ENCODE results near the gene ACP7. TPM values are rescaled to one million over a fixed set of nuclear protein-coding genes. Genes with fewer than 3 reads are reported as not detected.
"Not testable (repeated sequence)": the region's sequence is repeated elsewhere in the genome, so short reads cannot be mapped to it uniquely, and the experiment has no call there.

Gene ACP7
- total RNA-seq, 4 donors from 2014 or later: not detected

DNA sequence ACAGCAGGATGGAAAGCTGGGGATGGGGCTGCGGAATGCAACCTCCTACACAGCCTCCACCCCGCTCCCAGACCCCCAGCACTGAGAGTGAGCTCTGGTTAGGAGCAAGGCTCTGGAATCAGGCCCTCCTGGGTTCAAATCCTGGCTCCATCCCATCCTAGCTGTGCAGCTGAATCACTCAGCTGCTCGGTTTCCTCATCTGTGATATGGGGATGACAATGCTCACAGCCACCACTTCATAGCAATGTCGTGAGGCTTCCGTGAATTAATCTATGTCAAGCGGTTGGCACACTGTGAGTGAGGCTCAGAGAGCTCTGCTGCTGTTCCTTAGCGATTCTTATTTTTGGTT is 538 bp downstream of the ACP7 start:
- H3K9me3 ChIP-seq: no peaks in the 10 kb centered on the region
- peaks cover 0 to 21% of the 10 kb centered on the region in 2 donors for H3K27me3 ChIP-seq
- TF ChIP-seq POLR2A (IDR thresholded peaks at IDR 0.05): no peak
- TF ChIP-seq, protein P1, sequence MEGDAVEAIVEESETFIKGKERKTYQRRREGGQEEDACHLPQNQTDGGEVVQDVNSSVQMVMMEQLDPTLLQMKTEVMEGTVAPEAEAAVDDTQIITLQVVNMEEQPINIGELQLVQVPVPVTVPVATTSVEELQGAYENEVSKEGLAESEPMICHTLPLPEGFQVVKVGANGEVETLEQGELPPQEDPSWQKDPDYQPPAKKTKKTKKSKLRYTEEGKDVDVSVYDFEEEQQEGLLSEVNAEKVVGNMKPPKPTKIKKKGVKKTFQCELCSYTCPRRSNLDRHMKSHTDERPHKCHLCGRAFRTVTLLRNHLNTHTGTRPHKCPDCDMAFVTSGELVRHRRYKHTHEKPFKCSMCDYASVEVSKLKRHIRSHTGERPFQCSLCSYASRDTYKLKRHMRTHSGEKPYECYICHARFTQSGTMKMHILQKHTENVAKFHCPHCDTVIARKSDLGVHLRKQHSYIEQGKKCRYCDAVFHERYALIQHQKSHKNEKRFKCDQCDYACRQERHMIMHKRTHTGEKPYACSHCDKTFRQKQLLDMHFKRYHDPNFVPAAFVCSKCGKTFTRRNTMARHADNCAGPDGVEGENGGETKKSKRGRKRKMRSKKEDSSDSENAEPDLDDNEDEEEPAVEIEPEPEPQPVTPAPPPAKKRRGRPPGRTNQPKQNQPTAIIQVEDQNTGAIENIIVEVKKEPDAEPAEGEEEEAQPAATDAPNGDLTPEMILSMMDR (IDR thresholded peaks at IDR 0.05): no peak
- no peaks in the 10 kb centered on the region for H3K36me3 ChIP-seq
- no peak for DNase-seq
- peaks cover 0 to 10% (median 2%) of the 10 kb centered on the region in 4 donors for H3K4me1 ChIP-seq
- no peak overlapping the region for H3K27ac ChIP-seq
- H3K4me3 ChIP-seq: no peak overlapping the region

DNA sequence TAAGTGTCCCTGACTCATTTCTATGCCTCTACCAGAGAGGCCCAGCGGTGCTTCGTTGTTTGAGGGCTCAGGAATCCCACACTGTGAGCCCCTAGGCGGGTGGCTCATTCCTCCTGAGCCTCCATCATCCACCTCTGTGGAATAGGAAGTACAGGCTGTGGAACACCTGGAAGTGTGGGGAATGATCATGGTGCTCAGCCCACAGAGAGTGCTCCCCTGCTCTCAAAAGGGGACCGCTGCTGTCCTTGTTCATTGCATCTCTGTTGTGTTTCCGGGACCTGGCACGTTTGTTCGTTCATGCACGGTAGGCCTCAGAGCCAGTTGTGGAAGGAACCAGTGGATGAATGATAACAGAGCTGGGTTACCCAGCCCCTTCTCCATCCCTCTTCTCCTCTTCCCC is 1.2 kb downstream of the ACP7 start:
- Histone ChIP-seq H3K36me3 (no peaks in the 10 kb centered on the region), H3K27ac (no peak overlapping the region), H3K9me3 (no peaks in the 10 kb centered on the region), H3K4me3 (no peak overlapping the region), H3K4me1 (peaks cover 0 to 10% (median 2%) of the 10 kb centered on the region in 4 donors), H3K27me3 (peaks cover 0 to 21% of the 10 kb centered on the region in 2 donors)
- no peak for DNase-seq
- TF ChIP-seq, protein P1 (IDR thresholded peaks at IDR 0.05): no peak
- no peak for TF ChIP-seq POLR2A (IDR thresholded peaks at IDR 0.05)

DNA sequence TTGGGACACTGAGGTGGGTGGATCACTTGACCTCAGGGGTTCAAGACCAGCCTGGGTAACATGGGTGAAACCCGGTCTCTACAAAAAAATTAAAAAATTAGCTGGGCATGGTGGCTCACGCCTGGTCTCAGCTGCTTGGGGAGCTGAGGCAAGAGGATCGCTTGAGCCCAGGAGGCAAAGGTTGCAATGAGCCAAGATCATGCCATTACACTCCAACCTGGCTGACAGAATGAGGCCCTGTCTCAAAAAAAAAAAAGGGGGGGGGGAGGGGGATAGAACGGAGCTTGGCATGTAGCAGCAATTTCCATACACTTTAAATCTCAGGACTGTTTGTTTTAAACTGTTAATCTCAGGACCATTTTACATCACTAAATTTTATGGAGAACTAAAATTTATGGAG is 2.2 kb downstream of the ACP7 start:
- Histone ChIP-seq H3K27me3 (peaks cover 0 to 21% of the 10 kb centered on the region in 2 donors), H3K4me3 (no peak overlapping the region), H3K36me3 (no peaks in the 10 kb centered on the region), H3K4me1 (peaks cover 0 to 10% (median 2%) of the 10 kb centered on the region in 4 donors), H3K9me3 (no peaks in the 10 kb centered on the region), H3K27ac (no peak overlapping the region)
- DNase-seq: no peak
- TF ChIP-seq, protein P1 (IDR thresholded peaks at IDR 0.05): no peak

DNA sequence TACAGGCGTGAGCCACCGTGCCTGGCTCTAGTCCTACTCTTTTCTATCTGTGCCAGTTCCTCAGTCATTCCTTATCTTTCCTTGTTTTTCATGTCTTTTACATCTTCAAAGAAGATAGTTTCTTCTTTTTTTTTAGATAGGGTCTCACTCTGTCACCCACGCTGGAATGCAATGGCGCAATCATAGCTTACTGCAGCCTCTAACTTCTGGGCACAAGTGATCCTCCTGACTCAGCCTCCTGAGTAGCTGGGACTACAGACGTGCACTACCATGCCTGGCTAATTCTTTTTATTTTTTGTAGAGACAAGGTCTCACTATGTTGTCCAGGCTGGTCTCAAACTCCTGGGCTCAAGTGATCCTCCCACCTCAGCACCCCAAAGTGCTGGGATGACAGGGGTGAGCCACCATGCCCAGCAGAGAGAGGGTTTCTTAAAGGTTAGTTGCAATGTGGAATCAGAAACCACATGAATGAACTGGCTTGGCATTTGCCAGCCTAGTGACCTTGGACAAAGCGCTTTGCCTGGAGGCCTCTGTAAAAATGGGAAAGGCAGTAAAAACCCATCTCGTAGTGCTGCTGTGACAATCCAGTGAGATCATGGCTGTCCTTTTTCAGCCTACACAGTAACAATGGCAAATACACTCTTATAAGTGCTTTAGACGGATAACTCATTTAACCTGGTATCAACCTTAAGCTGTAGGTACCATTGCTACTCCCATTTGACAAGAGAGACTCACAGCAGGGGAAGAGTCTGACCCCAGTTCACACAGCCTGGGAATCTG is 3.9 kb downstream of the ACP7 start:
- Histone ChIP-seq H3K36me3 (no peaks in the 10 kb centered on the region), H3K27me3 (peaks cover 0 to 21% of the 10 kb centered on the region in 2 donors), H3K9me3 (no peaks in the 10 kb centered on the region), H3K27ac (no peak overlapping the region), H3K4me1 (peaks cover 0 to 10% (median 2%) of the 10 kb centered on the region in 4 donors), H3K4me3 (no peak overlapping the region)
- DNase-seq: no peak
- no peak for TF ChIP-seq POLR2A (IDR thresholded peaks at IDR 0.05)
- TF ChIP-seq, protein P1 (IDR thresholded peaks at IDR 0.05): no peak

DNA sequence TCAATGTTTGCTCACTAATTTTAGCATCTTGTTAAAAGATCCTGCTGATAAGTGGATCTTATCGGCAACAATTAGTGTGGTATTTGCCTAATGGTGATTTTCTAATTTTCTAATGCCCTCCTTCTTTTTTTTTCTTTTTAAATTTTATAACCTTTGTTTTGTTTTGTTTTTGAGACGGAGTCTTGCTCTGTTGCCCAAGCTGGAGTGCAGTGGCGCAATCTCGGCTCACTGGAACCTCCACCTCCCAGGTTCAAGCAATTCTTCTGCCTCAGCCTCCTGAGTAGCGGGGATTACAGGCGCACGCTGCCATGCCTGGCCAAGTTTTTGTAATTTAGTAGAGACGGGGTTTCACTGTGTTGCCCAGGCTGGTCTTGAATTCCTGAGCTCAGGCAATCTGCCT is 5.8 kb downstream of the ACP7 start:
- DNase-seq, H3K9me3 ChIP-seq, H3K36me3 ChIP-seq, H3K4me3 ChIP-seq, H3K27ac ChIP-seq, H3K4me1 ChIP-seq, H3K27me3 ChIP-seq: not testable (repeated sequence)

DNA sequence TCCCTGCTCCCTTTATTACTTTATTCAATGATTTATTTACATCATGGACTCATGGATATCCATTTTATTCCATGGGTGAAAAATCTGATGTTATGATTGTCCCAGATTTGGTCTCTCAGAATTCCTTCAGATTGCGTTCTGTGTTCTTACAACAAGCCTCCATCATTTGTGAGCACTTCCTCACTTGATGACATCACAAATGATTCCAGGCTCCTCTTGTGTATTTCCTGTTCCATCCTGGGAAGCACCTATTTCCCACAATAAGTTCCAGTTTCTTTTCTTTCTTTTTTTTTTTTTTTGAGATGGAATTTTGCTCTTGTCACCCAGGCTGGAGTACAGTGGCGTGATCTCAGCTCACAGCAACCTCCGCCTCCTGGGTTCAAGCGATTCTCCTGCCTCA is 6.7 kb downstream of the ACP7 start:
- no peak overlapping the region for H3K4me3 ChIP-seq
- TF ChIP-seq POLR2A (IDR thresholded peaks at IDR 0.05): no peak
- TF ChIP-seq, protein P1 (IDR thresholded peaks at IDR 0.05): no peak
- no peak overlapping the region for H3K27ac ChIP-seq
- no peaks in the 10 kb centered on the region for H3K27me3 ChIP-seq
- H3K4me1 ChIP-seq: peaks cover 0 to 7% (median 0%) of the 10 kb centered on the region in 4 donors
- no peaks in the 10 kb centered on the region for H3K9me3 ChIP-seq
- H3K36me3 ChIP-seq: no peaks in the 10 kb centered on the region
- no peak for DNase-seq

DNA sequence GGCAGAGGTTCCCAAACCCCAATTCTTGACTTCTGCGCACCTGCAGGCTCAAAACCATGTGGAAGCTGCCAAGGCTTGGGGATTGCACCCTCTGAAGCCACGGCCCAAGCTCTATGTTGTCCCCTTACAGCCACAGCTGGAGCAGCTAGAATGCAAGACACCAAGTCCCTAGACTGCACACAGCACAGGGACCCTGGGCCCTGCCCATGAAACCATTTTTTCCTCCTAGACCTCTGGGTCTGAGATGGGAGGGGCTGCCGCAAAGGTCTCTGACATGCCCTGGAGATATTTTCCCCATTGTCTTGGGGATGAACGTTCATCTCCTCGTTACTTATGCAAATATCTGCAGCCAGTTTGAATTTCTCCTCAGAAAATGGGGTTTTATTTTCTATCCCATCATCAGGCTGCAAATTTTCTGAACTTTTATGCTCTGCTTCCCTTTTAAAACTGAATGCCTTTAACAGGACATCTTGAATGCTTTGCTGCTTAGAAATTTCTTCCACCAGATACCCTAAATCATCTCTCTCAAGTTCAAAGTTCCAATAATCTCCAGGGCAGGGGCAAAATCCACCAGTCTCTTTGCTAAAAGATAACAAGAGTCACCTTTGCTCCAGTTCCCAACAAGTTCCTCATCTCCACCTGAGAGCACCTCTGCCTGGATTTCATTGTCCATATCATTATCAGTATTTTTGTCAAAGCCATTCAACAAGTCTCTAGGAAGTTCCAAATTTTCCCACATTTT is 11.8 kb downstream of the ACP7 start:
- H3K27ac ChIP-seq: peak overlapping the region in 2 of 4 donors; percentile 44 to 51
- not testable (repeated sequence) for H3K27me3 ChIP-seq, DNase-seq, H3K4me3 ChIP-seq, H3K9me3 ChIP-seq, H3K4me1 ChIP-seq, H3K36me3 ChIP-seq
